GM21737 (cell line): ENCODE data around the gene AHCYL2.
"Not testable (repeated sequence)": the region's sequence is repeated elsewhere in the genome, so short reads cannot be mapped to it uniquely, and the experiment has no call there.

Source experiments
- ATAC-seq: cut with Tn5 transposase; IDR thresholded peaks from one replicate; pipeline ENCODE4 v1.9.1; 2021; ENCODE audit warnings: mild to moderate bottlenecking, moderate library complexity; ENCODE audit not compliant: unreplicated experiment

AHCYL2 gene

GRCh38 chr7:129240119-129240820 lies 15.4 kb downstream of the AHCYL2 start:
- ATAC-seq, result no peak

GRCh38 chr7:129244220-129244619 lies 19.4 kb downstream of the AHCYL2 start:
- no peak for ATAC-seq

- no peak for ATAC-seq
Measured at GRCh38 chr7:129245533-129245932, 20.7 kb downstream of the AHCYL2 start.

- no peak for ATAC-seq
Measured at GRCh38 chr7:129247087-129247486, 22.3 kb downstream of the AHCYL2 start.

GRCh38 chr7:129252128-129252527 lies 27.3 kb downstream of the AHCYL2 start:
- ATAC-seq, result no peak

GRCh38 chr7:129252603-129253002 lies 27.8 kb downstream of the AHCYL2 start:
- not testable (repeated sequence) for ATAC-seq

GRCh38 chr7:129255800-129256199 lies 31.0 kb downstream of the AHCYL2 start:
- no peak for ATAC-seq

GRCh38 chr7:129256221-129256620 lies 31.4 kb downstream of the AHCYL2 start:
- no peak for ATAC-seq

- ATAC-seq, result no peak
Measured at GRCh38 chr7:129257168-129257567, 32.3 kb downstream of the AHCYL2 start.

- no peak for ATAC-seq
Measured at GRCh38 chr7:129258649-129259389, 34.0 kb downstream of the AHCYL2 start.

- no peak for ATAC-seq
Measured at GRCh38 chr7:129262324-129262723, 37.5 kb downstream of the AHCYL2 start.

GRCh38 chr7:129263168-129263567 lies 38.3 kb downstream of the AHCYL2 start:
- no peak for ATAC-seq

- ATAC-seq, result no peak
Measured at GRCh38 chr7:129264534-129264933, 39.7 kb downstream of the AHCYL2 start.

GRCh38 chr7:129265328-129265727 lies 40.5 kb downstream of the AHCYL2 start:
- ATAC-seq, result no peak

GRCh38 chr7:129266181-129266580 lies 41.4 kb downstream of the AHCYL2 start:
- ATAC-seq, result no peak

GRCh38 chr7:129270077-129270476 lies 45.2 kb downstream of the AHCYL2 start:
- ATAC-seq, result no peak

- no peak for ATAC-seq
Measured at GRCh38 chr7:129271500-129272355, 46.9 kb downstream of the AHCYL2 start.

- ATAC-seq, result no peak
Measured at GRCh38 chr7:129273936-129274335, 49.1 kb downstream of the AHCYL2 start.

- ATAC-seq, result no peak
Measured at GRCh38 chr7:129277629-129278028, 52.8 kb downstream of the AHCYL2 start.

GRCh38 chr7:129278688-129279087 lies 53.9 kb downstream of the AHCYL2 start:
- no peak for ATAC-seq

GRCh38 chr7:129279757-129280156 lies 54.9 kb downstream of the AHCYL2 start:
- ATAC-seq, result no peak
